HFFc6 (cell line): Measurements from ENCODE around the gene TNFSF11. TPM values are rescaled to one million over a fixed set of nuclear protein-coding genes. Genes with fewer than 3 reads are reported as not detected.

ENCODE experiments used
- DNase-seq: peaks from one replicate; pipeline ENCODE4 v3.0.0-alpha.2; 2018
- H3K27ac Mint-ChIP-seq: 2 replicates; pipeline ENCODE4 v1.8.0; 2020; ENCODE audit warnings: mild to moderate bottlenecking, mixed read lengths
- H3K27me3 Mint-ChIP-seq: 2 replicates; pipeline ENCODE4 v1.8.0; 2021; ENCODE audit warnings: mild to moderate bottlenecking, moderate library complexity, mixed read lengths; ENCODE audit not compliant: insufficient read depth
- H3K36me3 Mint-ChIP-seq: 2 replicates; pipeline ENCODE4 v1.8.0; 2021; ENCODE audit warnings: low read depth, mixed read lengths
- H3K4me1 Mint-ChIP-seq: 2 replicates; pipeline ENCODE4 v1.8.0; 2020; ENCODE audit warnings: low read depth, mixed read lengths
- H3K4me3 Mint-ChIP-seq: 2 replicates; pipeline ENCODE4 v1.8.0; 2020; ENCODE audit warnings: mild to moderate bottlenecking, moderate library complexity, mixed read lengths
- H3K9me3 Mint-ChIP-seq: 2 replicates; pipeline ENCODE4 v1.8.0; 2020; ENCODE audit warnings: mild to moderate bottlenecking, mixed read lengths
- CTCF ChIP-seq: fragments of 200-600 bp; sonication (generic); IDR thresholded peaks from 2 replicates; pipeline ENCODE4 v1.5.0; 2021; ENCODE audit warnings: antibody characterized with exemption, mild to moderate bottlenecking
- total RNA-seq, 6 experiments: library from RNA; stranded (reverse); fragmentation: NEBNext Ultra II Directional; extraction: Animal tissue kit (Norgen Biotek cat#: 25700); gene quantifications; 2 replicates in 1 of 6; 3 replicates in 5 of 6; pipeline ENCODE4 v1.2.3, GENCODE V29; 2021

The TNFSF11 gene
- total RNA-seq, 6 experiments from 2014 or later: not detected

- Mint-ChIP-seq H3K27me3 (peaks cover 4% of the 10 kb centered on the region; the same call in 1 of the 2 replicates), H3K4me1 (no peaks in the 10 kb centered on the region), H3K4me3 (no peak overlapping the region), H3K36me3 (no peaks in the 10 kb centered on the region), H3K9me3 (no peaks in the 10 kb centered on the region), H3K27ac (no peak overlapping the region)
- DNase-seq: no peak
- TF ChIP-seq CTCF: no peak
Observed at GRCh38 chr13:42649831-42650230, 75.9 kb downstream of the TNFSF11 start.

- no peak for TF ChIP-seq CTCF
- Mint-ChIP-seq H3K4me1 (no peaks in the 10 kb centered on the region), H3K27me3 (peaks cover 8% of the 10 kb centered on the region), H3K4me3 (no peak overlapping the region), H3K36me3 (no peaks in the 10 kb centered on the region), H3K9me3 (no peaks in the 10 kb centered on the region), H3K27ac (no peak overlapping the region)
- DNase-seq: no peak
Observed at GRCh38 chr13:42650506-42650905, 76.6 kb downstream of the TNFSF11 start.

GRCh38 chr13:42651936-42652641 is 78.1 kb downstream of the TNFSF11 start:
- TF ChIP-seq CTCF: no peak
- no peak overlapping the region for H3K27ac Mint-ChIP-seq
- DNase-seq: no peak
- no peaks in the 10 kb centered on the region for H3K36me3 Mint-ChIP-seq
- H3K27me3 Mint-ChIP-seq: peaks cover 23% of the 10 kb centered on the region
- no peaks in the 10 kb centered on the region for H3K9me3 Mint-ChIP-seq
- no peak overlapping the region for H3K4me3 Mint-ChIP-seq
- H3K4me1 Mint-ChIP-seq: no peaks in the 10 kb centered on the region

GRCh38 chr13:42652642-42653415 is 78.9 kb downstream of the TNFSF11 start:
- peaks cover 24% of the 10 kb centered on the region for H3K27me3 Mint-ChIP-seq
- no peak overlapping the region for H3K4me3 Mint-ChIP-seq
- no peaks in the 10 kb centered on the region for H3K9me3 Mint-ChIP-seq
- no peak for TF ChIP-seq CTCF
- no peaks in the 10 kb centered on the region for H3K36me3 Mint-ChIP-seq
- no peak overlapping the region for H3K27ac Mint-ChIP-seq
- DNase-seq: no peak
- no peaks in the 10 kb centered on the region for H3K4me1 Mint-ChIP-seq

GRCh38 chr13:42653679-42654078 is 79.7 kb downstream of the TNFSF11 start:
- DNase-seq: no peak
- Mint-ChIP-seq H3K36me3 (no peaks in the 10 kb centered on the region), H3K9me3 (no peaks in the 10 kb centered on the region), H3K27ac (no peak overlapping the region), H3K27me3 (peaks cover 29% of the 10 kb centered on the region), H3K4me1 (no peaks in the 10 kb centered on the region), H3K4me3 (no peak overlapping the region)
- TF ChIP-seq CTCF: no peak
